HepG2 (cell line): ENCODE measurements around the gene FAM111B. TPM values are rescaled to one million over a fixed set of nuclear protein-coding genes. Genes with fewer than 3 reads are reported as not detected.

ENCODE experiments used
- ATAC-seq: fragments of 200-7000 bp; cut with Tn5 transposase; 3 replicates; pipeline ENCODE4 v1.9.1; 2020; ENCODE audit warnings: mild to moderate bottlenecking, moderate library complexity
- BruUV-seq: library from RNA; stranded (reverse); fragments of 400-500 nt; replicated peaks from 2 replicates; lab custom pipeline; 2021; lab: Mats Ljungman, UMichigan
- CTCF ChIA-PET: fragments of 300-600 bp; formaldehyde crosslinking; extraction: SDS; loops from one replicate; lab custom pipeline; 2021; ENCODE audit warnings: low total read pairs, inconsistent platforms, low intra/inter-chr PET ratio; lab: Yijun Ruan, JAX
- POLR2A ChIA-PET: fragments of 350-600 bp; sonication (Branson Sonifier 250); formaldehyde crosslinking; loops from one replicate; lab custom pipeline; 2020; ENCODE audit warnings: antibody characterized with exemption, inconsistent platforms; lab: Yijun Ruan, JAX
- DNase-seq: peaks from one replicate; pipeline ENCODE4 v3.0.0-alpha.2; 2015; ENCODE audit warnings: low spot score
- FAIRE-seq: peaks from 3 replicates; lab custom pipeline; 2011; peaks lifted over from hg19 to GRCh38; lab: Jason Lieb, UNC
- H2AFZ ChIP-seq: one replicate; pipeline ENCODE4 v1.6.1; 2011; ENCODE audit warnings: low read length, inconsistent platforms
- H3K27ac ChIP-seq: fragments of 300-600 bp; 3 replicates; pipeline ENCODE4 v1.8.0; 2011; ENCODE audit warnings: mixed run types, mild to moderate bottlenecking, mixed read lengths, low read length, inconsistent platforms; ENCODE audit not compliant: insufficient read depth; ENCODE audit errors: extremely low read length
- H3K27me3 ChIP-seq, 2 experiments: fragments of 200-600 bp in 1 of 2; 2 replicates in 1 of 2; 3 replicates in 1 of 2; pipeline versions ENCODE4 v1.6.0 to v1.8.0; 2011; ENCODE audit warnings: low read length in 2 of 2, mild to moderate bottlenecking in 2 of 2, moderate library complexity in 2 of 2, inconsistent platforms in 1 of 2; ENCODE audit not compliant: insufficient read depth in 2 of 2, control insufficient read depth in 1 of 2
- H3K36me3 ChIP-seq, 2 experiments: fragments of 200-600 bp in 1 of 2; replicated peaks in 1 of 2; 2 replicates in 1 of 2; 3 replicates in 1 of 2; pipeline versions ENCODE4 v1.5.1 to v1.8.0; 2011; ENCODE audit warnings: low read length in 2 of 2, inconsistent platforms in 1 of 2; ENCODE audit not compliant: insufficient read depth in 2 of 2, control insufficient read depth in 1 of 2
- H3K4me1 ChIP-seq: 2 replicates; pipeline ENCODE4 v1.5.1; 2012; ENCODE audit warnings: low read length, inconsistent platforms; ENCODE audit not compliant: insufficient read depth
- H3K4me2 ChIP-seq: 2 replicates; pipeline ENCODE4 v1.6.0; 2011; ENCODE audit warnings: low read depth, low read length, inconsistent platforms
- H3K4me3 ChIP-seq, 3 experiments: fragments of 200-600 bp in 1 of 3; sonication (generic), shearing (Covaris generic) in 1 of 3; replicated peaks in 1 of 3; 2 replicates each; pipeline ENCODE4 v1.5.1; 2011 to 2016; ENCODE audit warnings: low read length in 3 of 3, inconsistent platforms in 2 of 3, low read depth in 2 of 3, mild to moderate bottlenecking in 2 of 3, control low read depth in 1 of 3, mixed read lengths in 1 of 3; ENCODE audit not compliant: insufficient read depth in 1 of 3
- H3K79me2 ChIP-seq: one replicate; pipeline ENCODE4 v1.6.1; 2011; ENCODE audit warnings: low read length, inconsistent platforms; ENCODE audit not compliant: insufficient read depth
- H3K9ac ChIP-seq: 2 replicates; pipeline ENCODE4 v1.6.0; 2011; ENCODE audit warnings: mild to moderate bottlenecking, low read depth, low read length, inconsistent platforms; ENCODE audit not compliant: insufficient read depth
- H3K9me3 ChIP-seq: 2 replicates; pipeline ENCODE4 v1.5.1; 2012; ENCODE audit warnings: mild to moderate bottlenecking, low read length
- H4K20me1 ChIP-seq: 2 replicates; pipeline ENCODE4 v1.6.0; 2011; ENCODE audit warnings: inconsistent platforms, mild to moderate bottlenecking, low read length, moderate library complexity; ENCODE audit not compliant: insufficient read depth
- JUN ChIP-seq: sonication (generic); formaldehyde crosslinking; IDR thresholded peaks from 2 replicates; pipeline ENCODE4 v1.4.0; 2020; ENCODE audit warnings: mild to moderate bottlenecking, missing genetic modification reagents
- NR2F2 ChIP-seq: IDR thresholded peaks from 2 replicates; pipeline ENCODE4 v1.6.1; 2012; ENCODE audit warnings: low read depth, inconsistent platforms, borderline replicate concordance
- SMAD1 ChIP-seq: sonication (generic); formaldehyde crosslinking; IDR thresholded peaks from 2 replicates; pipeline ENCODE4 v1.4.0; 2020; ENCODE audit warnings: missing genetic modification reagents, low read depth, mild to moderate bottlenecking, borderline replicate concordance
- ZMYM4 ChIP-seq: sonication (generic); formaldehyde crosslinking; IDR thresholded peaks from 2 replicates; pipeline ENCODE4 v1.8.1; 2023; ENCODE audit warnings: mild to moderate bottlenecking, missing genetic modification reagents
- ZNF207 ChIP-seq: fragments of 450-650 bp; IDR thresholded peaks from 2 replicates; pipeline ENCODE4 v1.6.1; 2016; ENCODE audit warnings: antibody characterized with exemption, borderline replicate concordance
- ZNF232 ChIP-seq: sonication (generic); formaldehyde crosslinking; IDR thresholded peaks from 2 replicates; pipeline ENCODE4 v1.4.0; 2020; ENCODE audit warnings: missing genetic modification reagents, borderline replicate concordance
- WGBS: methylation state at CpG from one replicate; pipeline ENCODE4 v1.1.6; 2017; ENCODE audit warnings: low lambda C conversion rate; 5-methylcytosine and 5-hydroxymethylcytosine counted together
- in situ Hi-C: cut with HindIII; loops from 2 replicates; pipeline ENCODE4 v1.10.0; 2017; ENCODE audit warnings: low pct_unique_long_range_greater_than_20kb; ENCODE audit not compliant: extremely low pct_ligation_motif_present
- intact Hi-C: fragments of 100-400 bp; cut with micrococcal nuclease; formaldehyde crosslinking; loops from one replicate; pipeline ENCODE4 v1.10.0; 2022; ENCODE audit not compliant: unreplicated experiment
- polyA plus RNA-seq, 8 experiments: library from polyadenylated mRNA; depleted of rRNA in 3 of 8; stranded (reverse) in 7 of 8; unstranded in 1 of 8; fragments of >200 nt; fragmentation: Illumina TruSeq in 4 of 8; extraction: Trizol in 4 of 8; gene quantifications; 2 replicates each; pipeline versions ENCODE4 v1.2.1 to v1.2.3, GENCODE V29; 2011 to 2016; ENCODE audit warnings: low read depth in 4 of 8, missing spikeins in 1 of 8, mixed read lengths in 1 of 8; ENCODE audit not compliant: insufficient read depth in 1 of 8
- total RNA-seq, 5 experiments: library from RNA; depleted of rRNA; stranded (reverse); fragments of >200 nt; fragmentation: Illumina TruSeq; extraction: Trizol; gene quantifications; 2 replicates each; pipeline ENCODE4 v1.2.3, GENCODE V29; 2016; ENCODE audit warnings: low read depth in 1 of 5
- TF ChIP-seq, protein P1 (sequence below): sonication (generic); formaldehyde crosslinking; IDR thresholded peaks from 2 replicates; pipeline ENCODE4 v1.8.0; 2022; ENCODE audit warnings: mild to moderate bottlenecking, missing genetic modification reagents, moderate library complexity
- TF ChIP-seq, protein P2 (sequence below): sonication (generic); formaldehyde crosslinking; IDR thresholded peaks from 2 replicates; pipeline ENCODE4 v1.5.1; 2020; ENCODE audit warnings: missing genetic modification reagents, mild to moderate bottlenecking, borderline replicate concordance

FAM111B gene
- total and polyA plus RNA-seq, 2 of the 13 experiments (the other 11 are each of a cell fraction or from before 2014, with no cell fraction given): 1.6 to 28.2 TPM

GRCh38 chr11:59151761-59152160 lies 44.7 kb downstream of the FAM111B start:
- no peaks in the 10 kb centered on the region for H3K27me3 ChIP-seq
- ATAC-seq (no peak), FAIRE-seq (no peak)
- H3K79me2 ChIP-seq: no peaks in the 10 kb centered on the region
- intact Hi-C loops: no loop called here
- H3K4me3 ChIP-seq: no peak overlapping the region
- peaks cover 8% of the 10 kb centered on the region; the same call in 1 of the 2 replicates for H3K4me1 ChIP-seq
- no peak overlapping the region for H3K4me2 ChIP-seq
- 100% methylated on average over 1 of the region's 1 CpG for WGBS
- CTCF ChIA-PET: no interaction called here
- H2AFZ ChIP-seq: no peak overlapping the region
- H3K36me3 ChIP-seq: no peaks in the 10 kb centered on the region
- no peaks in the 10 kb centered on the region for H4K20me1 ChIP-seq
- H3K27ac ChIP-seq: no peak overlapping the region
- TF ChIP-seq ZNF232 (CRISPR knock-in tag) (no peak), NR2F2 (no peak), ZNF207 (no peak), SMAD1 (CRISPR knock-in tag) (no peak), JUN (CRISPR knock-in tag) (no peak), ZMYM4 (CRISPR knock-in tag) (no peak)
- TF ChIP-seq, protein P1, sequence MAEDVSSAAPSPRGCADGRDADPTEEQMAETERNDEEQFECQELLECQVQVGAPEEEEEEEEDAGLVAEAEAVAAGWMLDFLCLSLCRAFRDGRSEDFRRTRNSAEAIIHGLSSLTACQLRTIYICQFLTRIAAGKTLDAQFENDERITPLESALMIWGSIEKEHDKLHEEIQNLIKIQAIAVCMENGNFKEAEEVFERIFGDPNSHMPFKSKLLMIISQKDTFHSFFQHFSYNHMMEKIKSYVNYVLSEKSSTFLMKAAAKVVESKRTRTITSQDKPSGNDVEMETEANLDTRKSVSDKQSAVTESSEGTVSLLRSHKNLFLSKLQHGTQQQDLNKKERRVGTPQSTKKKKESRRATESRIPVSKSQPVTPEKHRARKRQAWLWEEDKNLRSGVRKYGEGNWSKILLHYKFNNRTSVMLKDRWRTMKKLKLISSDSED (CRISPR knock-in tag): no peak
- TF ChIP-seq, protein P2, sequence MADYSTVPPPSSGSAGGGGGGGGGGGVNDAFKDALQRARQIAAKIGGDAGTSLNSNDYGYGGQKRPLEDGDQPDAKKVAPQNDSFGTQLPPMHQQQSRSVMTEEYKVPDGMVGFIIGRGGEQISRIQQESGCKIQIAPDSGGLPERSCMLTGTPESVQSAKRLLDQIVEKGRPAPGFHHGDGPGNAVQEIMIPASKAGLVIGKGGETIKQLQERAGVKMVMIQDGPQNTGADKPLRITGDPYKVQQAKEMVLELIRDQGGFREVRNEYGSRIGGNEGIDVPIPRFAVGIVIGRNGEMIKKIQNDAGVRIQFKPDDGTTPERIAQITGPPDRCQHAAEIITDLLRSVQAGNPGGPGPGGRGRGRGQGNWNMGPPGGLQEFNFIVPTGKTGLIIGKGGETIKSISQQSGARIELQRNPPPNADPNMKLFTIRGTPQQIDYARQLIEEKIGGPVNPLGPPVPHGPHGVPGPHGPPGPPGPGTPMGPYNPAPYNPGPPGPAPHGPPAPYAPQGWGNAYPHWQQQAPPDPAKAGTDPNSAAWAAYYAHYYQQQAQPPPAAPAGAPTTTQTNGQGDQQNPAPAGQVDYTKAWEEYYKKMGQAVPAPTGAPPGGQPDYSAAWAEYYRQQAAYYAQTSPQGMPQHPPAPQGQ: no peak
- TF ChIP-seq, all 625 proteins: peak for 0
- in situ Hi-C loops: no loop called here
- H3K9me3 ChIP-seq: no peaks in the 10 kb centered on the region
- no peak overlapping the region for H3K9ac ChIP-seq
- DNase-seq: no peak
- POLR2A ChIA-PET: no interaction called here
- no TSS peak for BruUV-seq
